Lung (tissue), 12 donors: ENCODE measurements around the gene USH2A. TPM values are rescaled to one million over a fixed set of nuclear protein-coding genes. Genes with fewer than 3 reads are reported as not detected.
A peak's percentile ranks its signal among the peaks of the same experiment; 100 is the strongest.

Source experiments
- ATAC-seq: fragments of 200-7000 bp; cut with Tn5 transposase; one replicate; pipeline ENCODE4 v1.9.1; 2020; ENCODE audit warnings: moderate number of reproducible peaks; ENCODE audit not compliant: insufficient read depth, low FRiP score
- DNase-seq, 3 donors: peaks; one replicate each; pipeline ENCODE4 v3.0.0-alpha.2; 2013 to 2017
- H3K27ac ChIP-seq, 2 donors: one replicate each; pipeline ENCODE4 v1.5.1; 2013; ENCODE audit warnings: mild to moderate bottlenecking in 2 of 2, moderate library complexity in 2 of 2, control low read depth in 1 of 2, inconsistent platforms in 1 of 2, low read depth in 1 of 2, low read length in 1 of 2
- H3K27me3 ChIP-seq, 3 donors: one replicate each; pipeline ENCODE4 v1.5.1; 2013; ENCODE audit warnings: low read length in 2 of 3; ENCODE audit not compliant: control insufficient read depth in 3 of 3, insufficient read depth in 3 of 3
- H3K36me3 ChIP-seq, 4 donors: one replicate each; pipeline ENCODE4 v1.5.1; 2013; ENCODE audit warnings: low read length in 4 of 4, mild to moderate bottlenecking in 1 of 4, moderate library complexity in 1 of 4; ENCODE audit not compliant: control insufficient read depth in 4 of 4, insufficient read depth in 4 of 4
- H3K4me1 ChIP-seq, 5 donors: one replicate each; pipeline ENCODE4 v1.5.1; 2013; ENCODE audit warnings: low read length in 5 of 5, mild to moderate bottlenecking in 2 of 5, moderate library complexity in 1 of 5; ENCODE audit not compliant: control insufficient read depth in 5 of 5, insufficient read depth in 5 of 5
- H3K4me3 ChIP-seq: one replicate; pipeline ENCODE4 v1.5.1; 2013; ENCODE audit warnings: mild to moderate bottlenecking, control low read depth, moderate library complexity
- H3K9ac ChIP-seq, 2 donors: one replicate each; pipeline ENCODE4 v1.5.1; 2013; ENCODE audit warnings: low read length in 2 of 2, control low read depth in 1 of 2; ENCODE audit not compliant: insufficient read depth in 1 of 2
- H3K9me3 ChIP-seq, 4 donors: one replicate each; pipeline ENCODE4 v1.5.1; 2013; ENCODE audit warnings: low read length in 3 of 4, mild to moderate bottlenecking in 1 of 4, moderate library complexity in 1 of 4; ENCODE audit not compliant: control insufficient read depth in 4 of 4, insufficient read depth in 3 of 4
- CTCF ChIP-seq: IDR thresholded peaks from 2 replicates; pipeline ENCODE4 v1.5.1; 2012; ENCODE audit warnings: mild to moderate bottlenecking; ENCODE audit errors: control extremely low read depth, extremely low read depth
- WGBS, 2 donors: extraction: QIAGEN DNeasy Blood & Tissue Kit; methylation state at CpG; one replicate each; pipeline ENCODE4 v1.1.7; 2013; 5-methylcytosine and 5-hydroxymethylcytosine counted together
- polyA plus RNA-seq, 2 donors: library from polyadenylated mRNA; stranded (reverse); fragments of 200-250 nt; gene quantifications; one replicate each; pipeline ENCODE4 v1.2.1, GENCODE V29; 2013
- total RNA-seq, 2 donors: library from RNA; depleted of rRNA in 1 of 2; stranded (reverse); fragments of >200 nt in 1 of 2; gene quantifications; one replicate each; pipeline ENCODE4 v1.2.1, GENCODE V29; 2014 to 2021
- donor health status: control.
- donor health status: control.
- donor health status: Bipolar disorder and iron deficiency.
- donor health status: healthy.
- donor health status: DM: yes; HTN: yes; CAD: no.

USH2A gene
- total and polyA plus RNA-seq, 4 donors = under 0.01 to 0.11 TPM; not detected in 2

- ATAC-seq (no peak), DNase-seq (peak in 2 of 3 donors; percentile 47 to 65)
- peaks cover 4 to 38% (median 14%) of the 10 kb centered on the region in 4 donors for H3K36me3 ChIP-seq
- H3K4me3 ChIP-seq = no peak overlapping the region
- 67 to 71% methylated on average over 3 of the region's 3 CpGs for WGBS, 2 donors
- H3K9me3 ChIP-seq = no peaks in the 10 kb centered on the region
- TF ChIP-seq CTCF = no peak
- H3K4me1 ChIP-seq = peaks cover 0 to 5% (median 4%) of the 10 kb centered on the region in 5 donors
- no peaks in the 10 kb centered on the region for H3K27me3 ChIP-seq
- H3K9ac ChIP-seq = no peak overlapping the region
- H3K27ac ChIP-seq = no peak overlapping the region
These were observed 823.7 kb downstream of the USH2A start for GRCh38 chr1:215599418-215600074.

GRCh38 chr1:215597961-215598360 lies 825.3 kb downstream of the USH2A start:
- H3K36me3 ChIP-seq = peaks cover 1 to 33% (median 12%) of the 10 kb centered on the region in 4 donors
- H3K27ac ChIP-seq = no peak overlapping the region
- TF ChIP-seq CTCF = no peak
- H3K9ac ChIP-seq = no peak overlapping the region
- no peaks in the 10 kb centered on the region for H3K9me3 ChIP-seq
- no peaks in the 10 kb centered on the region for H3K27me3 ChIP-seq
- ATAC-seq (no peak), DNase-seq (no peak)
- no peak overlapping the region for H3K4me3 ChIP-seq
- H3K4me1 ChIP-seq = peaks cover 0 to 5% (median 4%) of the 10 kb centered on the region in 5 donors

GRCh38 chr1:215595231-215595630 lies 828.0 kb downstream of the USH2A start:
- Histone ChIP-seq H3K9ac (no peak overlapping the region), H3K27ac (no peak overlapping the region), H3K27me3 (no peaks in the 10 kb centered on the region), H3K9me3 (no peaks in the 10 kb centered on the region), H3K4me3 (no peak overlapping the region), H3K36me3 (peaks cover under 1 to 31% (median 13%) of the 10 kb centered on the region in 4 donors), H3K4me1 (peaks cover 0 to 8% (median 4%) of the 10 kb centered on the region in 5 donors)
- WGBS, 2 donors = 78 to 89% methylated on average over 2 of the region's 2 CpGs
- TF ChIP-seq CTCF = no peak
- DNase-seq = peak in 2 of 3 donors; percentile 16 to 48
- no peak for ATAC-seq
